Smooth muscle cell (in vitro differentiated cells): ENCODE results near the gene SCAMP1. TPM values are rescaled to one million over a fixed set of nuclear protein-coding genes. Genes with fewer than 3 reads are reported as not detected.

Source experiments
- DNase-seq: peaks from one replicate; lab custom pipeline; 2025; ENCODE audit not compliant: unreplicated experiment; lab: John Stamatoyannopoulos, UW
- H2AFZ ChIP-seq: fragments of 200-600 bp; sonication (generic); 2 replicates; pipeline ENCODE4 v1.6.0; 2016; ENCODE audit warnings: antibody characterized with exemption, low read depth, mild to moderate bottlenecking
- H3F3A ChIP-seq: fragments of 200-600 bp; sonication (generic); 2 replicates; pipeline ENCODE4 v1.6.0; 2017; ENCODE audit warnings: antibody characterized with exemption, low read depth
- H3K27ac ChIP-seq: fragments of 200-600 bp; sonication (generic); 2 replicates; pipeline ENCODE4 v1.5.1; 2016; ENCODE audit warnings: low read depth, mild to moderate bottlenecking
- H3K27me3 ChIP-seq: fragments of 200-600 bp; sonication (generic); 2 replicates; pipeline ENCODE4 v1.6.1; 2016; ENCODE audit warnings: low read depth, mild to moderate bottlenecking
- H3K36me3 ChIP-seq: fragments of 200-600 bp; sonication (generic); 2 replicates; pipeline ENCODE4 v1.5.1; 2016; ENCODE audit warnings: low read depth
- H3K4me1 ChIP-seq: fragments of 200-600 bp; sonication (generic); 2 replicates; pipeline ENCODE4 v1.5.1; 2016; ENCODE audit warnings: low read depth
- H3K4me2 ChIP-seq: fragments of 200-600 bp; sonication (generic); 2 replicates; pipeline ENCODE4 v1.6.0; 2016; ENCODE audit warnings: mild to moderate bottlenecking
- H3K4me3 ChIP-seq: fragments of 200-600 bp; sonication (generic); 2 replicates; pipeline ENCODE4 v1.5.1; 2016; ENCODE audit warnings: mild to moderate bottlenecking
- H3K79me2 ChIP-seq: fragments of 200-600 bp; sonication (generic); 2 replicates; pipeline ENCODE4 v1.6.0; 2016; ENCODE audit warnings: low read depth, mild to moderate bottlenecking
- H3K9ac ChIP-seq: fragments of 200-600 bp; sonication (generic); 2 replicates; pipeline ENCODE4 v1.6.0; 2016; ENCODE audit warnings: low read depth
- H3K9me3 ChIP-seq: fragments of 200-600 bp; sonication (generic); replicated peaks from 2 replicates; pipeline ENCODE4 v1.5.1; 2016; ENCODE audit warnings: low read depth
- H4K20me1 ChIP-seq: fragments of 200-600 bp; sonication (generic); 2 replicates; pipeline ENCODE4 v1.6.0; 2016; ENCODE audit warnings: low read depth
- WGBS: methylation state at CpG from one replicate; pipeline ENCODE4 v1.1.7; 2016; ENCODE audit warnings: low lambda C conversion rate; 5-methylcytosine and 5-hydroxymethylcytosine counted together
- polyA plus RNA-seq: library from polyadenylated mRNA; unstranded; fragments of >200 nt; fragmentation: Nextera tagmentation; extraction: Ambion mirVana; gene quantifications from 2 replicates; pipeline ENCODE4 v1.2.1, GENCODE V29; 2016
- total RNA-seq: library from RNA; depleted of rRNA; stranded (reverse); fragments of >200 nt; gene quantifications from 2 replicates; pipeline ENCODE4 v1.2.3, GENCODE V29; 2014
- TF ChIP-seq, protein P1 (sequence below): fragments of 200-600 bp; sonication (generic); IDR thresholded peaks from 2 replicates; pipeline ENCODE4 v1.5.1; 2017; ENCODE audit warnings: borderline replicate concordance, mild to moderate bottlenecking, antibody characterized with exemption; ENCODE audit not compliant: insufficient read depth, poor library complexity, severe bottlenecking

SCAMP1 gene
- total and polyA plus RNA-seq, 2 experiments from 2014 or later: 21.0 to 45.6 TPM

DNA sequence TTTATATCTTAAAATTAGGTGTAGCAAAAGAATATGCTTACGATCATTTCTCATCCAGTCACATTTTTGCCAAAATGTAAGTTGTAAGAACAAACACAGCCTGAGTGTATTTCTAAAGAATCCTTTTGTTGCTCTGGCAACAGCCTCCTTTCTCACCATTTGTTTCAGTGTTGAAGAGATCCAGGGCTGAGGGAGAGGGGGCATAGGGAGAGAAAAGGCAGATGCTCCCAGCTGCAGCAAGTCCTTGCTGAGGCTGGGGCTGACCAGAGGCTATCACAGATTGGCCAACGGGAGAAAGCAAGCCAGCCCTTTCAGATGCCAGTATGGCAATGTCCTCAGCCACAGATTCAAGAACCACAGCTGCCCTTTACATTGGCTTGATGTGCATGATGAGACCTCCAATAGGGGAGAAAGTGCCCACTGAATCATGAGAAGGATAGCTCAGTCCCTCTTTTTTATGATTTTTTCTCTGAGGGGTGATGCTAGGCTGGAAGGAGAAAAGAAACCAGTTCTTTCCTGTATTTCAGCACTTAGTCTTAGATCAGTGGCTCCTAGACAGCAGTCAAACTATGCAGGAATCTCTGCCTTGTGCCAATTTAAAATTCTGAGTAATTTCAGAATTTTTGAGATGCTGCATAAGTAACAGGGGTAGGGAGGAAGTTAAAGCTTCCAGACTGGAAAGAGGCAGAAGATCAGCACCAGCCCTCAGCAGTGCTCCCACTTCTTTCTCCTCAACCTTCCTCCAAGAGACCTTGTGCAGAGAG, 146.0 kb downstream of the SCAMP1 start:
- Histone ChIP-seq H3K36me3 (no peaks in the 10 kb centered on the region), H3F3A (peaks cover 24% of the 10 kb centered on the region), H2AFZ (no peak overlapping the region), H3K4me3 (no peak overlapping the region), H3K9me3 (no peaks in the 10 kb centered on the region), H3K27me3 (no peaks in the 10 kb centered on the region), H3K79me2 (peaks cover 20% of the 10 kb centered on the region), H4K20me1 (peaks cover 13% of the 10 kb centered on the region), H3K4me2 (no peak overlapping the region), H3K9ac (peak overlapping the region; percentile 67), H3K27ac (peak overlapping the region; percentile 94), H3K4me1 (peaks cover 34% of the 10 kb centered on the region)
- no peak for DNase-seq
- TF ChIP-seq, protein P1, sequence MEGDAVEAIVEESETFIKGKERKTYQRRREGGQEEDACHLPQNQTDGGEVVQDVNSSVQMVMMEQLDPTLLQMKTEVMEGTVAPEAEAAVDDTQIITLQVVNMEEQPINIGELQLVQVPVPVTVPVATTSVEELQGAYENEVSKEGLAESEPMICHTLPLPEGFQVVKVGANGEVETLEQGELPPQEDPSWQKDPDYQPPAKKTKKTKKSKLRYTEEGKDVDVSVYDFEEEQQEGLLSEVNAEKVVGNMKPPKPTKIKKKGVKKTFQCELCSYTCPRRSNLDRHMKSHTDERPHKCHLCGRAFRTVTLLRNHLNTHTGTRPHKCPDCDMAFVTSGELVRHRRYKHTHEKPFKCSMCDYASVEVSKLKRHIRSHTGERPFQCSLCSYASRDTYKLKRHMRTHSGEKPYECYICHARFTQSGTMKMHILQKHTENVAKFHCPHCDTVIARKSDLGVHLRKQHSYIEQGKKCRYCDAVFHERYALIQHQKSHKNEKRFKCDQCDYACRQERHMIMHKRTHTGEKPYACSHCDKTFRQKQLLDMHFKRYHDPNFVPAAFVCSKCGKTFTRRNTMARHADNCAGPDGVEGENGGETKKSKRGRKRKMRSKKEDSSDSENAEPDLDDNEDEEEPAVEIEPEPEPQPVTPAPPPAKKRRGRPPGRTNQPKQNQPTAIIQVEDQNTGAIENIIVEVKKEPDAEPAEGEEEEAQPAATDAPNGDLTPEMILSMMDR: no peak
- 61% methylated on average over 2 of the region's 2 CpGs for WGBS

DNA sequence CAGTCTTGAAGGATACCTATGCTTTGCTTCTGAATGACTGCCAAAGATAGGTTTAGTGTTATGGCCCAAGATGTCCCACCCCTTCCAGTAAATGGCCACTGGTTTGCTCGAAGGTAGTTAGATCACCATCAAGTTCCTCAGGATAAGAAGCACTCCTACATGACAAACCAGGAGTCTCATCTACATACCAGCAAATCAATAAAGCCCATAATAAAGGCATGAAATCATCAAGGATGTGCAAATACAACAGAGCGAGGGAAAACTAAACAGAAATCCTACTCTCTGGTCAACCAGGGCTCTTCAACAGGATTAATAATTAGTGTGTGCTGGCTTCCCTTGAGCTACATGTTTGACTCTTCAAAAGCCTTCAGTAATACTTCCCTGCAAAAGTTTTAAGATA, 147.1 kb downstream of the SCAMP1 start:
- H3K27ac ChIP-seq: peak overlapping the region; percentile 94
- H3K4me1 ChIP-seq: peaks cover 35% of the 10 kb centered on the region

DNA sequence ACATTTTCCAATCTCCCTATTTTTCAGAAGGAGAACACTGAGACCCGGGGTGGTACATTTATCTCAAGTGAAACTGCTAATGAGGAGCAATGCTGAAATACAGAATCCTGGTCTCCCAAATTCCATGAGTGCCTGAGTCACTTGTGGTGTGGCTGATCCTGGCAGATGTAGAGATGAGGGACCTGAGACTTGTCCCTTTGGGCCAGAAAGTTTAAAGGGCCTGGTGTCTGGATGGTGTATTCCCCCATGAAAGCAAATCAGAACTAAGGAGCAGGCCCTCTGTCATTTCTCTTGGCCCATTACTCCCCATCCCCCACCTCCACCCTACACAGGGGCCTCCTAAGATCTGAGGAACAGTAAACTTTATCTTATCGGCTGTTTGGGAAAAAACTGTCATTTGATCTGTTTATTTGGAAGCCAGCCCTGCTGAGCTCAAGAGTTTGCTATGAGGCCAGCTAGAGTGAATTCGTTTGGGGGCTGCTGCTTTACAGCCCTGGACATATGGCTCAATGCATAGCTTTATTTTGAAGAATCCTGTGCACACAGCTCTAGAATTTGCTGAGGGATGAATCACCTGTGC, 147.9 kb downstream of the SCAMP1 start:
- TF ChIP-seq, protein P1: no peak
- peaks cover 35% of the 10 kb centered on the region for H3K4me1 ChIP-seq

More for the DNA sequence above, 147.1 kb downstream of the SCAMP1 start:
- Histone ChIP-seq H3K36me3 (no peaks in the 10 kb centered on the region), H2AFZ (no peak overlapping the region), H3K4me3 (no peak overlapping the region), H3K79me2 (peaks cover 26% of the 10 kb centered on the region), H4K20me1 (peaks cover 13% of the 10 kb centered on the region), H3K4me2 (peak overlapping the region; percentile 76), H3K9ac (no peak overlapping the region), H3K9me3 (no peaks in the 10 kb centered on the region), H3K27me3 (no peaks in the 10 kb centered on the region), H3F3A (peaks cover 22% of the 10 kb centered on the region)
- DNase-seq: no peak
- 54% methylated on average over 2 of the region's 2 CpGs for WGBS
- TF ChIP-seq, protein P1: no peak

More for the DNA sequence above, 147.9 kb downstream of the SCAMP1 start:
- no peak overlapping the region for H3K4me3 ChIP-seq
- peaks cover 13% of the 10 kb centered on the region for H4K20me1 ChIP-seq
- H3F3A ChIP-seq: peaks cover 22% of the 10 kb centered on the region
- no peaks in the 10 kb centered on the region for H3K9me3 ChIP-seq
- no peaks in the 10 kb centered on the region for H3K36me3 ChIP-seq
- no peak overlapping the region for H2AFZ ChIP-seq
- WGBS: 8% methylated on average over 3 of the region's 3 CpGs
- peak overlapping the region; percentile 4 for H3K9ac ChIP-seq
- peak overlapping the region; percentile 76 for H3K4me2 ChIP-seq
- no peak for DNase-seq
- peak overlapping the region; percentile 94 for H3K27ac ChIP-seq
- H3K27me3 ChIP-seq: no peaks in the 10 kb centered on the region
- H3K79me2 ChIP-seq: peaks cover 23% of the 10 kb centered on the region
